Endothelial cell of umbilical vein (primary cell): ENCODE results near the gene TAF3.

Experiments used
- POLR2A ChIP-seq: IDR thresholded peaks from 2 replicates; pipeline ENCODE4 v1.6.1; 2012; ENCODE audit warnings: low read depth, mild to moderate bottlenecking, control low read depth, low read length
- POLR2AphosphoS5 ChIP-seq: IDR thresholded peaks from 2 replicates; pipeline ENCODE4 v1.6.1; 2012; ENCODE audit warnings: low read depth, mild to moderate bottlenecking, control low read depth, low read length, moderate library complexity; ENCODE audit not compliant: insufficient read depth
- TF ChIP-seq, protein P1 (sequence below), 2 donors: IDR thresholded peaks; 1 replicate in 1 of 2; 2 replicates in 1 of 2; pipeline ENCODE4 v1.5.1; 2011; ENCODE audit warnings: low read length in 2 of 2, mild to moderate bottlenecking in 2 of 2, moderate library complexity in 2 of 2, control low read depth in 1 of 2, inconsistent platforms in 1 of 2, low read depth in 1 of 2; ENCODE audit not compliant: insufficient read depth in 1 of 2; ENCODE audit errors: extremely low read depth in 1 of 2

- TF ChIP-seq POLR2A (no peak), POLR2AphosphoS5 (no peak)
- TF ChIP-seq, protein P1, sequence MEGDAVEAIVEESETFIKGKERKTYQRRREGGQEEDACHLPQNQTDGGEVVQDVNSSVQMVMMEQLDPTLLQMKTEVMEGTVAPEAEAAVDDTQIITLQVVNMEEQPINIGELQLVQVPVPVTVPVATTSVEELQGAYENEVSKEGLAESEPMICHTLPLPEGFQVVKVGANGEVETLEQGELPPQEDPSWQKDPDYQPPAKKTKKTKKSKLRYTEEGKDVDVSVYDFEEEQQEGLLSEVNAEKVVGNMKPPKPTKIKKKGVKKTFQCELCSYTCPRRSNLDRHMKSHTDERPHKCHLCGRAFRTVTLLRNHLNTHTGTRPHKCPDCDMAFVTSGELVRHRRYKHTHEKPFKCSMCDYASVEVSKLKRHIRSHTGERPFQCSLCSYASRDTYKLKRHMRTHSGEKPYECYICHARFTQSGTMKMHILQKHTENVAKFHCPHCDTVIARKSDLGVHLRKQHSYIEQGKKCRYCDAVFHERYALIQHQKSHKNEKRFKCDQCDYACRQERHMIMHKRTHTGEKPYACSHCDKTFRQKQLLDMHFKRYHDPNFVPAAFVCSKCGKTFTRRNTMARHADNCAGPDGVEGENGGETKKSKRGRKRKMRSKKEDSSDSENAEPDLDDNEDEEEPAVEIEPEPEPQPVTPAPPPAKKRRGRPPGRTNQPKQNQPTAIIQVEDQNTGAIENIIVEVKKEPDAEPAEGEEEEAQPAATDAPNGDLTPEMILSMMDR (IDR thresholded peaks at IDR 0.05; ENCODE audit: extremely low read depth in 1 of 2, insufficient read depth in 1 of 2, low read depth in 1 of 2, low read length in 2 of 2): no peak
Measured at GRCh38 chr10:8054244-8054493, 235.9 kb downstream of the TAF3 start.
